ENCODE measurements around the gene SATB2. TPM values are rescaled to one million over a fixed set of nuclear protein-coding genes. Genes with fewer than 3 reads are reported as not detected.

Gene SATB2
- total RNA-seq, 1 experiment from 2014 or later, result 7.8 TPM

DNA sequence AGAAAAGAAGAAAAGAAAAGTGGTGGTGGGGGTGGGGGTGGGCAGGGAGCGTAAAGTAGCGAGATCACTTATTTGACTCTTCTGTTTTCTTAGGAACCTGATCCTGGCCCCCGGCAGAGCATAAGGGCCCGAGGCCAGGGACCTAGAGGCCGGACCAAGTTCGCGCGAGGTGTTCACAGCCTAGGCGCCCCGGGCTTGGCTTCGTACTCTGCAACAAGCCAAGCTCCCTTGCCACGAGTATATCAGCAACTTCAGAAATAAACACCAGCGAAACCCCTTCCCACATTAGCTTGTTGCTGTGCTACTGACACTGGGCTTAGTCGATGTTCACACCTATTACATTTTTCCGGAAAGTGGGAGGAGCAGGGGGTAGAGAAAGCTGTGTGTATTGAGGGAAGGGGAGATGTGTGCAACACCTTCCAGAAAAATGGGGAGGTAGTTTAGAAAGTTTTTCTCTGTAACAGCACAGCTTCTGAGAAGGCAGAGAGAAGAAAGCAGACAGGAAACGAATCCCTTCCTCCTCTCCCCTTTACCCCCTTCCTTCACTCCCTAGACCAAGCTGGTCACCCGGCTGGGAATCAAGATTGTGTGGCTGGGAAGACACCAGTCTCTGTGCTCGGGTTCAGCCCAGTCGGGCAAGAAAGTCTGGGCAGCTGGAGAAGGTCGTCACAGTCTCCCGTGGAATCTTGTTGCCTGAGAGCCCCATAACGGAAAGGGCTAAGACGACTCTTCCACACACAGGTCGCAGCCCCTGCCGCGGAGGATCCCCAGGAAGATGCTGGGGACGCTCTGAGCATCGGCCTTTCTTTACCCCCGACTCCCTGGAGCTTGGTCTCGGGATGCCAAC is 12.0 kb upstream of the SATB2 start:
- Histone ChIP-seq H2AFZ (no peak overlapping the region), H3K27me3 (ENCODE audit: insufficient read depth, low read depth) (peaks cover 27% of the 10 kb centered on the region; the same call in 1 of the 2 replicates), H3F3A (ENCODE audit: insufficient read depth, low read depth) (no peaks in the 10 kb centered on the region), H3K36me3 (ENCODE audit: low read depth) (no peaks in the 10 kb centered on the region), H3K4me3 (no peak overlapping the region), H3K79me2 (ENCODE audit: low read depth) (no peaks in the 10 kb centered on the region), H4K20me1 (ENCODE audit: insufficient read depth) (no peaks in the 10 kb centered on the region), H3K27ac (no peak overlapping the region), H3K4me2 (no peak overlapping the region), H3K9me2 (ENCODE audit: insufficient read depth) (no peaks in the 10 kb centered on the region), H3K4me1 (replicated peaks; ENCODE audit: insufficient read depth) (no peaks in the 10 kb centered on the region), H3K9me3 (ENCODE audit: insufficient read depth, low read depth) (no peaks in the 10 kb centered on the region)
- POLR2A ChIA-PET (ENCODE audit: unreplicated experiment), result no interaction called here
- intact Hi-C loops (cut with micrococcal nuclease; ENCODE audit: unreplicated experiment), result no loop called here
- DNase-seq, result no peak
- no peak for TF ChIP-seq EZH2 (IDR thresholded peaks at IDR 0.05; ENCODE audit: low read depth)
- TF ChIP-seq, protein P1, sequence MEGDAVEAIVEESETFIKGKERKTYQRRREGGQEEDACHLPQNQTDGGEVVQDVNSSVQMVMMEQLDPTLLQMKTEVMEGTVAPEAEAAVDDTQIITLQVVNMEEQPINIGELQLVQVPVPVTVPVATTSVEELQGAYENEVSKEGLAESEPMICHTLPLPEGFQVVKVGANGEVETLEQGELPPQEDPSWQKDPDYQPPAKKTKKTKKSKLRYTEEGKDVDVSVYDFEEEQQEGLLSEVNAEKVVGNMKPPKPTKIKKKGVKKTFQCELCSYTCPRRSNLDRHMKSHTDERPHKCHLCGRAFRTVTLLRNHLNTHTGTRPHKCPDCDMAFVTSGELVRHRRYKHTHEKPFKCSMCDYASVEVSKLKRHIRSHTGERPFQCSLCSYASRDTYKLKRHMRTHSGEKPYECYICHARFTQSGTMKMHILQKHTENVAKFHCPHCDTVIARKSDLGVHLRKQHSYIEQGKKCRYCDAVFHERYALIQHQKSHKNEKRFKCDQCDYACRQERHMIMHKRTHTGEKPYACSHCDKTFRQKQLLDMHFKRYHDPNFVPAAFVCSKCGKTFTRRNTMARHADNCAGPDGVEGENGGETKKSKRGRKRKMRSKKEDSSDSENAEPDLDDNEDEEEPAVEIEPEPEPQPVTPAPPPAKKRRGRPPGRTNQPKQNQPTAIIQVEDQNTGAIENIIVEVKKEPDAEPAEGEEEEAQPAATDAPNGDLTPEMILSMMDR (conservative IDR thresholded peaks at IDR 0.05), result no peak
- CTCF ChIA-PET, result no interaction called here
- no TSS peak for BruUV-seq (replicated peaks)

DNA sequence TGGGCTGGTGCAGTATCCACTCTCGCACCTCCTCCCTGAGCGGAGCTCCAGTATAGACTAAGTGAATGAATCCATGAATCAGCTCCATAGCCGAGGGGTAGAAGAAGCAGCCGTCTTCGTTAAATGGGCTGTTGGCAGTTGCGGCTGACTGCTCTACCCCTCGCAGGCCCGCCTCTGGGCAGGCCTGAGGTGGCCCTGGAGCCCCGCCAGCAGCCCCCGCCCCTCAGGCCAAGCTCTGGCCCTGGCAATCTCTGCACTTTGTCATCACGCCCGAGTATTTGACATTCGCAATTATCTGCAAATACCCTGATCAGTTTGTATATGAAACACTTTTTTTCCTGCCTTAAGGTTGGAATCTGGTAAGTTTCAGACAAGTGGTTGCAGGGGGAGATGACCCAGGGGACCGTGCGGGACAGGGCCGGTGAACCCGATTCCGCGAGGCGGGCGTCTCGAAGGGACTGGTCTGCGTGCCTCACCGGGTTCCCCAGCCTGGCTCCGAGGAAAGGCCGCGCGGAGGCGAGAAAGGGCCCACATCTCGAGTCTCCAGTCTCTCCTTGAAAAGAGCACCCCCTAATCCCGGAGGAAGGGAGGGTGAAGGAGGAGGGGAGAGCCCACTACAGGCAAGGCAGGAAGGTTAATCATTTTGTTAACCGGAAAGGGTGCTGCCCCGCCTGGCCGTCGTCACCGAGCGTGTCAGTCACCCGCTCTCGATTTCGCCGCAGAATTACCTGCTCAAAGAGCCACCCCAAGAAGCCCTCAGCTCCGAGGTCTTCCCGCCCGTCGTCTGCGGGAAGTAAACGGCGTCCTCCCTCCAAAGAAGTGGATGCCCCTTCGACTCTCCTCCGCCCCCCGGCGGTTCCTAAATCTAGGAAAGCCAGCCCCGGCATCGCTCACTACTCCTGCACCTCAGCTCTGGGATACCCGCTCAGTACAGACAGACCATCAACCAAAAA is 11.1 kb upstream of the SATB2 start:
- peaks cover 21% of the 10 kb centered on the region; the same call in 1 of the 2 replicates for H3K27me3 ChIP-seq (ENCODE audit: insufficient read depth, low read depth)
- no peak overlapping the region for H3K4me2 ChIP-seq
- no peaks in the 10 kb centered on the region for H4K20me1 ChIP-seq (ENCODE audit: insufficient read depth)
- TF ChIP-seq, protein P1 (conservative IDR thresholded peaks at IDR 0.05), result no peak
- no peak for TF ChIP-seq EZH2 (IDR thresholded peaks at IDR 0.05; ENCODE audit: low read depth)
- H3K4me3 ChIP-seq, result no peak overlapping the region
- H2AFZ ChIP-seq, result no peak overlapping the region
- ChIA-PET CTCF (no interaction called here), POLR2A (ENCODE audit: unreplicated experiment) (no interaction called here)
- H3K36me3 ChIP-seq (ENCODE audit: low read depth), result no peaks in the 10 kb centered on the region
- H3K9me3 ChIP-seq (ENCODE audit: insufficient read depth, low read depth), result no peaks in the 10 kb centered on the region
- no peaks in the 10 kb centered on the region for H3F3A ChIP-seq (ENCODE audit: insufficient read depth, low read depth)
- H3K27ac ChIP-seq, result no peak overlapping the region
- intact Hi-C loops (cut with micrococcal nuclease; ENCODE audit: unreplicated experiment), result no loop called here
- H3K79me2 ChIP-seq (ENCODE audit: low read depth), result no peaks in the 10 kb centered on the region
- no peaks in the 10 kb centered on the region for H3K4me1 ChIP-seq (replicated peaks; ENCODE audit: insufficient read depth)
- no TSS peak for BruUV-seq (replicated peaks)
- no peaks in the 10 kb centered on the region for H3K9me2 ChIP-seq (ENCODE audit: insufficient read depth)
- no peak for DNase-seq

DNA sequence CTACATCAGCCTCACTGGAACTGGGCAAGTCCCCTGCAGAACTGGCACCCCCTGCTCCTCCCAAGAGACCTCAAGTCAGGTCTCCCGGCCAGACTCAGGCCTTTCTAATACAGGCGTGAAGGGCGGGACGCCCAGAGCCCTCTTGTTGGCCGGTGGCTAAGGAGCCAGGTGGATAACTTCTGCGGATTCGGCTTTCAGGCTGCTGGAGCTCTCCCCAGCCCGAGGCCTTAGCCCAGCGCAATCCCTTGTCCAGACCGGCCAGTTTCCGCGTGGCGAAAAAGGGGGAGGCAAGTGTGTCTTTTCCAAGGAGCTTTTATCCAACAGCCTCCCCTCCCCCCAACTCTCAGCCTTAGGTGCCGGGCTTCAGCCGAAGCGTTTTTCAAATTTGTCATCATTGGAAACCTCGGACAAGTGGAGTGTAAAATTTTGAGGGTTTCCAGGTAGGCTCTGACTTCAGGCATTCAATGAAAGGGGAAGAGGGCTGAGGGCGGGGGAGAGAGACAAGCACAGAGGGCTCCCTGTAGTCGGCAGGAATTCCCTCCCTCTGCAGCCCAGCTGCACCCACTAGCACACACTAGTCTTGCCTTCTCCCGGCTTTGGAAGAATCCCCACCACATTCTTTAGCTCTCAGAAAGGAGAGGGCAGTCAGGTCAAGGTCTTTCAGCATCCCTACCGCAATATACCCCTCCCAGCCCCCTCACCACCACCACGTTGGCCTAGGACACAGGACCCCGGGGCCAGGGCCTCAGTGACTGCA is 9.5 kb upstream of the SATB2 start:
- Histone ChIP-seq H3K27me3 (ENCODE audit: insufficient read depth, low read depth) (peaks cover 20% of the 10 kb centered on the region; the same call in 1 of the 2 replicates), H4K20me1 (ENCODE audit: insufficient read depth) (no peaks in the 10 kb centered on the region), H3K4me1 (replicated peaks; ENCODE audit: insufficient read depth) (no peaks in the 10 kb centered on the region), H3K9me2 (ENCODE audit: insufficient read depth) (no peaks in the 10 kb centered on the region), H3K79me2 (ENCODE audit: low read depth) (no peaks in the 10 kb centered on the region), H3K4me2 (no peak overlapping the region), H3K9me3 (ENCODE audit: insufficient read depth, low read depth) (no peaks in the 10 kb centered on the region), H3F3A (ENCODE audit: insufficient read depth, low read depth) (no peaks in the 10 kb centered on the region), H3K36me3 (ENCODE audit: low read depth) (no peaks in the 10 kb centered on the region), H3K27ac (no peak overlapping the region), H2AFZ (no peak overlapping the region), H3K4me3 (no peak overlapping the region)
- no TSS peak for BruUV-seq (replicated peaks)
- CTCF ChIA-PET, result interaction anchor here (0.8 kb wide), 1 partner anchor 1152 kb away, joined by 3 read pairs; no protein-coding TSS in a partner anchor
- intact Hi-C loops (cut with micrococcal nuclease; ENCODE audit: unreplicated experiment), result no loop called here
- POLR2A ChIA-PET (ENCODE audit: unreplicated experiment), result no interaction called here
- no peak for TF ChIP-seq EZH2 (IDR thresholded peaks at IDR 0.05; ENCODE audit: low read depth)
- TF ChIP-seq, protein P1 (conservative IDR thresholded peaks at IDR 0.05), result no peak
- no peak for DNase-seq
